GM18867 (cell line): ENCODE measurements around the gene KCNK10.

ENCODE experiments used
- ATAC-seq: cut with Tn5 transposase; IDR thresholded peaks from one replicate; pipeline ENCODE4 v1.9.1; 2021; ENCODE audit warnings: mild to moderate bottlenecking, moderate library complexity; ENCODE audit not compliant: unreplicated experiment

The KCNK10 gene

GRCh38 chr14:88229428-88229827, 93.6 kb downstream of the KCNK10 start:
- no peak for ATAC-seq

DNA sequence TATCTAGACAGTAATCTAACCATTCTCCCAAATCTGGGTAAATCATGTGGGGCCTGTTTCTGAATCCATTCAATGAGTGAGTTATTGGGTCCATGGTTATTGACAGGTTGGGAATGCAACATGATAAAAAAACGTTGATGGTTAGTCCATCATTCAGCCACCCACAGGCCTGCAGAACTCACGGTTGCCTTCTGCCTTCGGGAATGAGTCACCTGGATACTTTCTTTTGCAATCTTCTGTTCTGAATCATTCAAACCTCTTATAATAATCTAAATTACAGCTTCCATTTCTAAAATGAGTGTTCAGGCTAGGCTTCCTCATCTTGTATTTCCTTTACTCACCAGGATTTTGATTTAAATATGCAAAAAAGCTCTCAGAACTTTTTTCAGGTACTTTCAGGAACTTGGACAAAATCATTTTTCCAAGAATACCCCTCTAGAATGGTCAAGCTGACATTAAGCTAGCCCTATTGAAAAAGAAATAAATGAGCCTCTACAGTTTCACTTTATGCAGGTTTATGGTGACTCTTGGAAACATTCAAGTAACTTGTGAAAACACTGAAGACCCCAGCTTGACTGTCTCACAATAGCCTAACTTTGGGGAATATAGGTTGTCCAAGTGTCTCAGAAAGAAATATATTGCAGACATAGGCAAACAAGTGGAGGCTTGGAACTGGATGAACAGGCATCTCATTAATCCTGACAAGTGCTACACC, 94.4 kb downstream of the KCNK10 start:
- ATAC-seq = no peak

DNA sequence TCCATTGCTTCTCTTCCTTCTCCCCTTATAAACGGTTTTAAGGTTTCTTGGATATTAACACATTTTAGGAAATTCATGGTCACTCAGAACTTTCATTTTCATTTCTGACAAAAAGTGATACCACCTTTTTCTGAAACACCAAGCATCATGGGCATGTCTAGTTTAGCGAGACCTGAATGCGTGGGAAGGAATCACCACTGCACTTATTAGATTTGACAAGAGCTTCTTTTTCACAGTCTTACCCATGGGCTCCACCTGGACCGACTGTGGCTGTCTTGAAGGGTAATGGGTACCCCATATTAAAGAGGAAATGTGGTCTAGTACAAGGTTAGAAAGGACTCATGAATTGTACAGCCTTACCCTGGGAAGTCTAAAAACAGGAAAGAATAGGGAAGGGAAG, 95.4 kb downstream of the KCNK10 start:
- no peak for ATAC-seq

DNA sequence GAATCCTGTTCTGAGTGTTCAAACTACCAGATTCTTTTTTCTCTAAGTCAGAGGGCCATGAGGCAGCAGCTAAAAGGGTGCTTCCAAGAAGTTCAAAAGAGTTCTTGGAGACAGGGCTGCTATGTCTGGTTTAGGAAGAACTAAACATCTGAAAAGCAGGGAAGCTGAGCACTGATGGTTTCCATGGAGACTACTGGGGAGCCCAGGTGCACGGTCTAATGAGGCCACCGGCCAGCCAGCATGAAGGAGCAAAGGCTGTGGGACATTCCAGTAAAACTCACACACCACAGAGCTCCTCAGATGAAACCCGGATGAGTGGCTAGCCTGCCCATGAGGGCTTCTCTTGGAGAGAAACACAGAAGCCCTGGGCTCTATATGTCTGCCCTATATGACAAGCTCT, 97.3 kb downstream of the KCNK10 start:
- ATAC-seq = no peak

GRCh38 chr14:88218119-88218915, 104.8 kb downstream of the KCNK10 start:
- ATAC-seq = no peak

GRCh38 chr14:88212691-88213090, 110.4 kb downstream of the KCNK10 start:
- no peak for ATAC-seq

DNA sequence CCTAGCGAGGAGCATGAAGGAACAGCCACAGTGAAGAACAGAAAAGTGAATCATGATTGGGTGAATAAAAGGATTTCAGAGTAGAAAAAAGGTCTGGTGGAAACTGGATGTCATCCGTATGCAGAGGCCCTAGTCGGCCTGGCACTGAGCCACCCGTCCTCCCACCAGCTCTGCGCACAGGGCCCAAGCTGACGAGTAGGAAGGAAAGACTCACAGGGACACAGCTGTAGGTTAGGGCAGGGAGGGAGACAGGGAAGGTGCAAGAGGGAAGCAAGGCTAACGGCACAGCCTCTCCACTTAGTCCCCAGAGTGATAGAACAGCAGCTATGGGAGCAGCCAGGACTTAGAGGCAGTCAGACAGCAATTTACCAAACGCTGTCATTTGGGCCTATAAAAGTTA, 112.6 kb downstream of the KCNK10 start:
- ATAC-seq = no peak

DNA sequence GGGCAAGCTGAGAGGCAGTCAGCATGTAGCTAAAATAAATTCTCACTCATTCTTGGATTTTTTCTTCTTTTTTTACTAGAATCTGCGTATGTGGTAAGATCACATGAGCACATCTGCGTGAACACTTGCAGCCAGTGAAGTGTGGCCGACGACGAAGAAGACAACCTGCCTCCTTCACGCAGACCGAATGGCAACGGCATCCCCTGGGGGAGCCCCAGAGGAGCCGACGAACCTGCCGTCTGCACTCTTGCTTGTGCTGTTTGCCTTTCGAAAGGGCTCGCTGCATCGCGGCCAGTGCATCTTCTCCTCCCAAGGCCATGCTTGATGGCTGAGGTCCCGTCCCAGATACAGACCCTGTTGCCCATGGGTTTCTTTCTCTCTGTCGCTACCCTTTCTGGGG, 113.8 kb downstream of the KCNK10 start:
- ATAC-seq = no peak

DNA sequence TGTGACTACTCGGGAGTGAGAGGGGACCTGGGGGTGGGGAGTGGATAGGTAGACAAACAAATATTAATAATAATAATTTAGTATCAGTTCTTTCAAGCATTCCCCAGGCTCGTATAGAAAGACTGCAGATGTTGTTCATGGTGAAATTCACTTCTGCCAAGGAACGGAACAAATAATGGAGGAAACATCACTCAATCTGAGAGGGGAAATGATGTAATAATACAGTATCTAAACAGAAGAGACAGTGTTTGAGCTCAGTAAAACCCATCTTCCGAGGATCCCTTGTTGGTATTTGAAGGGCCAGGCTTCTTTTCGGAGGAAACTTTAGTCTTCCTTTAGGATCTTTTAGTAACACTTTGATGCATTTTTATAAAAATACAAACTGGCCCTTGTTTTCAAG, 114.2 kb downstream of the KCNK10 start:
- ATAC-seq = no peak

- ATAC-seq = no peak
These were observed 118.8 kb downstream of the KCNK10 start for GRCh38 chr14:88204221-88204620.

GRCh38 chr14:88203291-88203690, 119.8 kb downstream of the KCNK10 start:
- no peak for ATAC-seq

GRCh38 chr14:88202286-88202685, 120.8 kb downstream of the KCNK10 start:
- ATAC-seq = no peak

- no peak for ATAC-seq
These were observed 121.2 kb downstream of the KCNK10 start for GRCh38 chr14:88201851-88202250.

GRCh38 chr14:88199882-88200281, 123.2 kb downstream of the KCNK10 start:
- ATAC-seq = no peak

DNA sequence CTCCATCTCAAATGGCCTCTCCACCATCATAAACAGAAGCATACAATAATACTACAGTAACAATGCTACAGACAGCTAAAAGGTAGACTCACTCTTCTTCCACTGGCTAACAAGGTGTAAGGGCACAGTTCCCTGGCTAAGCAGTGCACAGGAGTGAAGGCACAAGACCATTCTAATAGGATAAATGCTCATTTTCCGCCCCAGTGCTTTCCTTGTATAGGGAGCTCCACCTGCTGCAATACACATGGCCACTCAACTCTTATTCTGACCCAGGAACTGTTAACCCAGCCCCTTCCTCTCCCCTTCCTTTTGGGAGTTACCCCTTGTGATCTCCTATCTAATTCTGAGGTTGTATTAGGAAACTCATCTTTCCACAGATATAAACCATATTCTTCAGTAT, 124.6 kb downstream of the KCNK10 start:
- ATAC-seq = no peak

DNA sequence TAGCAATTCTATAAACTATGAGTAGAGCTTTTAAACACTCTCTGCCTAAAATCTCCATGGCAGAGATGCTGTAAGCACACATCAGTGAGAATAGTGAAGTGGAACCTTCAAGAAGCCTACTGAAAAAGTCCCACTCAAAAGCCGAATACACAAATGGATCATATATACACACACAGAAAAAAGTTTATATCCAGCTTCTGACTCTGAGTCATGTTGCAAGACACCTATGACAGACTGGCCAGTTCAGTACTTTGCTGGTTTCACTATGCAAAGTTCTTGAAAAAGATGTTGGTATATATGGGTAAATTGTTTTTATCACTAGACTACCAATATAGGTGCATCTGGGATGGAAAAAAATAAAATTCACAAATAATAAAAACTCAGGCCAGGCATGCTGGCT, 126.1 kb downstream of the KCNK10 start:
- peak; percentile 78 for ATAC-seq

GRCh38 chr14:88196116-88196890, 126.8 kb downstream of the KCNK10 start:
- no peak for ATAC-seq

DNA sequence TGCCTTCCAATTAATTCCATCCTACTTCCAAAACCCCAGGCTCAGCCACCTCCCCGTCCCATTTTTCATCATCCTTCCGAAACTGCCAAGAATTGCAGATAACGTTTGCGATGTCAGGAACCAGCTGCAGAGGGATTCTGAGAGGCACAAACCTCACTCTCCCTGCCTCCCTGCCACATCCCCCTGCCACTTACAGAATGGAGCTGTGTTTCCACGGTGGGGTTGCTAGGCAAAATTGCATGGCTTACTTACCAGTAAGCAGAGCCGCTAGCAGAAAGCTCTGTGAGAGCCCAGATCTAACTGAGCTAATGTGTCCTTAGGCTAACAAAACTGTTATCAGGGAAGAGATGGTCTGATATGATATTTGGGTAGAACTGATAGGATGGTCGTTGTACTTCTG, 127.4 kb downstream of the KCNK10 start:
- ATAC-seq = no peak

- no peak for ATAC-seq
These were observed 128.5 kb downstream of the KCNK10 start for GRCh38 chr14:88194531-88194930.

DNA sequence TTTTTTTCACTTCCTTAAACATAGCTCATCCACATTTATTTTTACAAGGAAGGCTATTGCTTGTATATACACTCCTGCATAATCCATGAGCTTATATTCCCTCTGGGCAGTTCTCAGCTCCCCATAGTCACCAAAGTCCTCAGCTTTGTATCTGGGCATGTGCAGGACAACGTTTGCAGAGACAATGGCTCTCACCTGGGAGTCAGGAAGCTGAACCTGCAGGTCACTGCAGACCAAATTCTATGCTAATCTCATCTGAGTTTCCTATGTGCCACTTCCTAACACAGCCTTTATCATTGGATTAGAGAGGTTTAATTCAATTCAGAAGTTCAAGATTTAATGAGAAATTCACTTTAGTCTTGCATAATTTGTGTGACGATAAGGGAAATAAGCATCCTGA, 131.5 kb downstream of the KCNK10 start:
- no peak for ATAC-seq

- ATAC-seq = peak; percentile 76
These were observed 133.5 kb downstream of the KCNK10 start for GRCh38 chr14:88189417-88190191.
